Spleen (tissue), 11 donors: ENCODE results near the gene PFKP. TPM values are rescaled to one million over a fixed set of nuclear protein-coding genes. Genes with fewer than 3 reads are reported as not detected.
A peak's percentile ranks its signal among the peaks of the same experiment; 100 is the strongest.

Experiments
- DNase-seq: peaks from one replicate; pipeline ENCODE4 v3.0.0-alpha.2; 2020
- H3K27ac ChIP-seq, 8 donors: fragments of 200-600 bp; sonication (generic) in 7 of 8; 1 replicate in 4 of 8; 2 replicates in 4 of 8; pipeline versions ENCODE4 v1.5.0 to v1.8.0; 2016 to 2021; ENCODE audit warnings: inconsistent platforms in 4 of 8, mild to moderate bottlenecking in 4 of 8, moderate library complexity in 1 of 8
- H3K27me3 ChIP-seq, 7 donors: fragments of 200-600 bp; sonication (generic) in 6 of 7; replicated peaks in 1 of 7; 1 replicate in 4 of 7; 2 replicates in 3 of 7; pipeline versions ENCODE4 v1.5.0 to v1.8.0; 2016 to 2021; ENCODE audit warnings: inconsistent platforms in 3 of 7, mild to moderate bottlenecking in 1 of 7
- H3K36me3 ChIP-seq, 6 donors: fragments of 200-600 bp; sonication (generic) in 5 of 6; 1 replicate in 4 of 6; 2 replicates in 2 of 6; pipeline versions ENCODE4 v1.5.0 to v1.8.0; 2016 to 2021; ENCODE audit warnings: inconsistent platforms in 2 of 6
- H3K4me1 ChIP-seq, 6 donors: fragments of 200-600 bp; sonication (generic) in 5 of 6; 1 replicate in 3 of 6; 2 replicates in 3 of 6; pipeline versions ENCODE4 v1.5.0 to v1.8.0; 2016 to 2021; ENCODE audit warnings: inconsistent platforms in 3 of 6
- H3K4me3 ChIP-seq, 8 donors: fragments of 200-600 bp; sonication (generic) in 7 of 8; 1 replicate in 4 of 8; 2 replicates in 4 of 8; pipeline versions ENCODE4 v1.5.0 to v1.8.0; 2016 to 2021; ENCODE audit warnings: inconsistent platforms in 4 of 8, mild to moderate bottlenecking in 4 of 8, moderate library complexity in 2 of 8
- H3K9me3 ChIP-seq, 8 donors: fragments of 200-600 bp; sonication (generic) in 7 of 8; 1 replicate in 4 of 8; 2 replicates in 4 of 8; pipeline versions ENCODE4 v1.5.0 to v1.8.0; 2016 to 2021; ENCODE audit warnings: inconsistent platforms in 4 of 8
- POLR2A ChIP-seq, 3 donors: fragments of 450-650 bp; IDR thresholded peaks; one replicate each; pipeline ENCODE4 v1.5.1; 2017; ENCODE audit warnings: antibody characterized with exemption in 3 of 3, mild to moderate bottlenecking in 1 of 3
- POLR2AphosphoS5 ChIP-seq, 3 donors: sonication (generic); formaldehyde crosslinking; IDR thresholded peaks; one replicate each; pipeline ENCODE4 v1.5.1; 2017; ENCODE audit warnings: antibody characterized with exemption in 3 of 3
- WGBS, 5 donors: extraction: QIAGEN DNeasy Blood & Tissue Kit in 3 of 5; methylation state at CpG; one replicate each; pipeline versions ENCODE4 v1.1.5 to v1.1.7; 2013 to 2018; 5-methylcytosine and 5-hydroxymethylcytosine counted together
- intact Hi-C: fragments of 100-400 bp; cut with DNase I; formaldehyde crosslinking; loops from one replicate; pipeline ENCODE4 v1.15.0; 2023; ENCODE audit warnings: low total_unique reads
- polyA plus RNA-seq, 3 donors: library from polyadenylated mRNA; stranded (reverse); fragments of 200-250 nt; gene quantifications; one replicate each; pipeline ENCODE4 v1.2.1, GENCODE V29; 2013
- total RNA-seq, 7 donors: library from RNA; depleted of rRNA in 3 of 7; stranded (reverse); fragments of >200 nt in 3 of 7; fragmentation: NEBNext Ultra II Directional in 4 of 7; extraction: Animal tissue kit (Norgen Biotek cat#: 25700) in 4 of 7; gene quantifications; one replicate each; pipeline versions ENCODE4 v1.1.0 to v1.2.1, GENCODE V29; 2016 to 2021
- TF ChIP-seq, protein P1 (sequence below), 11 experiments: fragments of 200-600 bp in 7 of 11; fragments of 450-650 bp in 4 of 11; sonication (generic) in 4 of 11; IDR thresholded peaks in 8 of 11; conservative IDR thresholded peaks in 3 of 11; 1 replicate in 7 of 11; 2 replicates in 4 of 11; pipeline versions ENCODE4 v1.4.0 to v1.8.0; 2016 to 2021; ENCODE audit warnings: antibody characterized with exemption in 11 of 11, inconsistent platforms in 4 of 11, mild to moderate bottlenecking in 1 of 11
- donor health status: healthy with polysubstance abuse.
- donor health status: DM: no; HTN: no; CAD: no; lungs with moderate emphysema.
- donor health status: DM: no; HTN: no; CAD: no.
- donor health status: Bipolar disorder and iron deficiency.
- donor health status: healthy.
- donor health status: DM: no; HTN: no; CAD: no.
- donor health status: DM: yes; HTN: yes; CAD: no.

The PFKP gene
- total and polyA plus RNA-seq, 10 donors, result 19.0 to 60.9 (median 28.6) TPM

GRCh38 chr10:3090914-3091787, 23.8 kb downstream of the PFKP start:
- peaks cover 0 to 19% (median 0%) of the 10 kb centered on the region in 6 donors for H3K36me3 ChIP-seq
- peaks cover 0 to 41% (median 15%) of the 10 kb centered on the region in 6 donors for H3K4me1 ChIP-seq
- TF ChIP-seq, protein P1, sequence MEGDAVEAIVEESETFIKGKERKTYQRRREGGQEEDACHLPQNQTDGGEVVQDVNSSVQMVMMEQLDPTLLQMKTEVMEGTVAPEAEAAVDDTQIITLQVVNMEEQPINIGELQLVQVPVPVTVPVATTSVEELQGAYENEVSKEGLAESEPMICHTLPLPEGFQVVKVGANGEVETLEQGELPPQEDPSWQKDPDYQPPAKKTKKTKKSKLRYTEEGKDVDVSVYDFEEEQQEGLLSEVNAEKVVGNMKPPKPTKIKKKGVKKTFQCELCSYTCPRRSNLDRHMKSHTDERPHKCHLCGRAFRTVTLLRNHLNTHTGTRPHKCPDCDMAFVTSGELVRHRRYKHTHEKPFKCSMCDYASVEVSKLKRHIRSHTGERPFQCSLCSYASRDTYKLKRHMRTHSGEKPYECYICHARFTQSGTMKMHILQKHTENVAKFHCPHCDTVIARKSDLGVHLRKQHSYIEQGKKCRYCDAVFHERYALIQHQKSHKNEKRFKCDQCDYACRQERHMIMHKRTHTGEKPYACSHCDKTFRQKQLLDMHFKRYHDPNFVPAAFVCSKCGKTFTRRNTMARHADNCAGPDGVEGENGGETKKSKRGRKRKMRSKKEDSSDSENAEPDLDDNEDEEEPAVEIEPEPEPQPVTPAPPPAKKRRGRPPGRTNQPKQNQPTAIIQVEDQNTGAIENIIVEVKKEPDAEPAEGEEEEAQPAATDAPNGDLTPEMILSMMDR (IDR thresholded peaks at IDR 0.05 in 8 of 11, conservative IDR thresholded peaks at IDR 0.05 in 3 of 11), result no peak
- TF ChIP-seq POLR2AphosphoS5 (IDR thresholded peaks at IDR 0.05) (no peak), POLR2A (IDR thresholded peaks at IDR 0.05) (no peak)
- 49 to 71% (median 57%) methylated on average over 17 of the region's 17 CpGs for WGBS, 5 donors
- H3K27me3 ChIP-seq, result no peaks in the 10 kb centered on the region
- no peaks in the 10 kb centered on the region for H3K9me3 ChIP-seq
- H3K4me3 ChIP-seq, result no peak overlapping the region
- no peak overlapping the region for H3K27ac ChIP-seq
- intact Hi-C loops, result no loop called here
- DNase-seq, result no peak

- H3K36me3 ChIP-seq, result peaks cover 0 to 13% (median 0%) of the 10 kb centered on the region in 6 donors
- intact Hi-C loops, result no loop called here
- no peak overlapping the region for H3K27ac ChIP-seq
- no peaks in the 10 kb centered on the region for H3K27me3 ChIP-seq
- no peaks in the 10 kb centered on the region for H3K9me3 ChIP-seq
- 85 to 94% (median 93%) methylated on average over 5 of the region's 5 CpGs for WGBS, 5 donors
- no peak for DNase-seq
- TF ChIP-seq POLR2AphosphoS5 (IDR thresholded peaks at IDR 0.05), result no peak
- no peak for TF ChIP-seq POLR2A (IDR thresholded peaks at IDR 0.05)
- TF ChIP-seq, protein P1 (IDR thresholded peaks at IDR 0.05 in 8 of 11, conservative IDR thresholded peaks at IDR 0.05 in 3 of 11), result no peak
- H3K4me3 ChIP-seq, result no peak overlapping the region
- H3K4me1 ChIP-seq, result peaks cover 0 to 46% (median 19%) of the 10 kb centered on the region in 6 donors
These were observed 24.6 kb downstream of the PFKP start for GRCh38 chr10:3091921-3092320.

- peaks cover 0 to 14% (median 0%) of the 10 kb centered on the region in 6 donors for H3K36me3 ChIP-seq
- no peak overlapping the region for H3K4me3 ChIP-seq
- H3K4me1 ChIP-seq, result peaks cover 0 to 47% (median 19%) of the 10 kb centered on the region in 6 donors
- no peak overlapping the region for H3K27ac ChIP-seq
- H3K9me3 ChIP-seq, result no peaks in the 10 kb centered on the region
- no peak for DNase-seq
- intact Hi-C loops, result no loop called here
- H3K27me3 ChIP-seq, result no peaks in the 10 kb centered on the region
- TF ChIP-seq POLR2AphosphoS5 (IDR thresholded peaks at IDR 0.05), result no peak
- TF ChIP-seq, protein P1 (IDR thresholded peaks at IDR 0.05 in 8 of 11, conservative IDR thresholded peaks at IDR 0.05 in 3 of 11), result no peak
- no peak for TF ChIP-seq POLR2A (IDR thresholded peaks at IDR 0.05)
- WGBS, 5 donors, result 87 to 98% (median 96%) methylated on average over 5 of the region's 5 CpGs
These were observed 26.6 kb downstream of the PFKP start for GRCh38 chr10:3093996-3094395.

GRCh38 chr10:3094609-3095036, 27.3 kb downstream of the PFKP start:
- Histone ChIP-seq H3K27me3 (no peaks in the 10 kb centered on the region), H3K4me1 (peaks cover 0 to 52% (median 19%) of the 10 kb centered on the region in 6 donors), H3K36me3 (peaks cover 0 to 21% (median 0%) of the 10 kb centered on the region in 6 donors), H3K27ac (peak overlapping the region in 1 of 8 donors; percentile 71), H3K9me3 (no peaks in the 10 kb centered on the region), H3K4me3 (no peak overlapping the region)
- no peak for DNase-seq
- intact Hi-C loops, result no loop called here
- no peak for TF ChIP-seq POLR2AphosphoS5 (IDR thresholded peaks at IDR 0.05)
- TF ChIP-seq POLR2A (IDR thresholded peaks at IDR 0.05), result no peak
- TF ChIP-seq, protein P1 (IDR thresholded peaks at IDR 0.05 in 8 of 11, conservative IDR thresholded peaks at IDR 0.05 in 3 of 11), result no peak
- WGBS, 5 donors, result 79 to 93% (median 89%) methylated on average over 5 of the region's 5 CpGs
